OCI-LY1 (cell line): ENCODE data around the gene ACAP2.

Experiments used
- H2AFZ ChIP-seq: fragments of 200-600 bp; sonication (generic), shearing (Covaris generic); 2 replicates; pipeline ENCODE4 v1.6.0; 2014; ENCODE audit warnings: antibody characterized with exemption, mild to moderate bottlenecking, low read length
- H3F3A ChIP-seq: fragments of 200-600 bp; sonication (generic), shearing (Covaris generic); 2 replicates; pipeline ENCODE4 v1.6.0; 2014; ENCODE audit warnings: mild to moderate bottlenecking, antibody characterized with exemption, low read length, moderate library complexity; ENCODE audit not compliant: insufficient read depth
- H3K27ac ChIP-seq: fragments of 200-600 bp; sonication (generic); 2 replicates; pipeline ENCODE4 v1.5.1; 2014; ENCODE audit warnings: low read length, mixed run types, mild to moderate bottlenecking, low read depth; ENCODE audit not compliant: poor library complexity, severe bottlenecking
- H3K27me3 ChIP-seq: fragments of 200-600 bp; sonication (generic); 2 replicates; pipeline ENCODE4 v1.6.0; 2014; ENCODE audit warnings: antibody characterized with exemption, mild to moderate bottlenecking, low read length, moderate library complexity; ENCODE audit not compliant: insufficient read depth
- H3K36me3 ChIP-seq: fragments of 200-600 bp; sonication (generic); 2 replicates; pipeline ENCODE4 v1.6.1; 2014; ENCODE audit warnings: mild to moderate bottlenecking, antibody characterized with exemption, low read length, moderate library complexity, mixed read lengths; ENCODE audit not compliant: insufficient read depth
- H3K4me1 ChIP-seq: fragments of 200-600 bp; sonication (generic); 2 replicates; pipeline ENCODE4 v1.5.1; 2014; ENCODE audit warnings: mild to moderate bottlenecking, low read length, moderate library complexity; ENCODE audit not compliant: insufficient read depth, severe bottlenecking
- H3K4me2 ChIP-seq: fragments of 200-600 bp; sonication (generic), shearing (Covaris generic); 2 replicates; pipeline ENCODE4 v1.6.1; 2014; ENCODE audit warnings: low read length
- H3K4me3 ChIP-seq: fragments of 200-600 bp; sonication (generic); 2 replicates; pipeline ENCODE4 v1.5.1; 2014; ENCODE audit warnings: low read length, low read depth, mild to moderate bottlenecking, mixed read lengths; ENCODE audit not compliant: poor library complexity, severe bottlenecking
- H3K79me2 ChIP-seq: fragments of 200-600 bp; shearing (Covaris generic); 2 replicates; pipeline ENCODE4 v1.6.1; 2016; ENCODE audit warnings: mixed run types, low read length, mixed read lengths; ENCODE audit not compliant: insufficient read depth
- H3K9ac ChIP-seq: fragments of 200-600 bp; sonication (generic), shearing (Covaris generic); 2 replicates; pipeline ENCODE4 v1.6.1; 2014; ENCODE audit warnings: mild to moderate bottlenecking, low read length, mixed read lengths
- H3K9me2 ChIP-seq: fragments of 200-600 bp; sonication (generic), shearing (Covaris generic); 2 replicates; pipeline ENCODE4 v1.6.1; 2014; ENCODE audit warnings: low read depth, mild to moderate bottlenecking, low read length, mixed read lengths
- H3K9me3 ChIP-seq: fragments of 200-600 bp; shearing (Covaris generic); 2 replicates; pipeline ENCODE4 v1.6.1; 2014; ENCODE audit warnings: low read length, mixed read lengths
- H4K20me1 ChIP-seq: fragments of 200-600 bp; sonication (generic), shearing (Covaris generic); 2 replicates; pipeline ENCODE4 v1.6.0; 2016; ENCODE audit warnings: mild to moderate bottlenecking, low read length; ENCODE audit not compliant: insufficient read depth
- EZH2 ChIP-seq: fragments of 200-600 bp; sonication (generic), shearing (Covaris generic); IDR thresholded peaks from 2 replicates; pipeline ENCODE4 v1.8.0; 2017; ENCODE audit warnings: borderline replicate concordance, mixed run types, mild to moderate bottlenecking, antibody characterized with exemption, low read length, moderate library complexity, mixed read lengths
- TF ChIP-seq, protein P1 (sequence below): fragments of 200-600 bp; sonication (generic), shearing (Covaris generic); IDR thresholded peaks from 2 replicates; pipeline ENCODE4 v1.5.1; 2017; ENCODE audit warnings: mild to moderate bottlenecking, antibody characterized with exemption, low read length, moderate library complexity, mixed read lengths

ACAP2 gene

DNA sequence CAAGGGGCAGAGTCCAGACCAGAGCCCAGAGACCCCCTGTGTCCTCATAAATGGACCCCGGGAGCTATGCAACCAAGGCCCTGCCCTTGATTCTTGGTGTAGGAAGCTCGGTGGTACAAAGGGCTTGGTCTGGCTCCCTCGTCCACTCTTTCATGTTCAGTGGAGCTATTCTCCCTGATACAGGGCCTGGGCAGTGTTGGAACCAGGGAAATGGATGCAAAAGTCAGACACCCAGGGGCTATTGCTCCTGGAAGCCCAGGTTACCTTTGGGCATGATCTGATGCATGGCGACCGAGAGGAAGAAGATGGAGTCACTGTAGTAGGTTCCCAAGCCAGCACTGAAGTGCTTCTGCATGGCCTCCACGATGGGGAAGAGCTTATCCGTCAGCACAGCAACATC lies 216.4 kb downstream of the ACAP2 start:
- no peaks in the 10 kb centered on the region for H3K4me1 ChIP-seq
- TF ChIP-seq EZH2, result no peak
- TF ChIP-seq, protein P1, sequence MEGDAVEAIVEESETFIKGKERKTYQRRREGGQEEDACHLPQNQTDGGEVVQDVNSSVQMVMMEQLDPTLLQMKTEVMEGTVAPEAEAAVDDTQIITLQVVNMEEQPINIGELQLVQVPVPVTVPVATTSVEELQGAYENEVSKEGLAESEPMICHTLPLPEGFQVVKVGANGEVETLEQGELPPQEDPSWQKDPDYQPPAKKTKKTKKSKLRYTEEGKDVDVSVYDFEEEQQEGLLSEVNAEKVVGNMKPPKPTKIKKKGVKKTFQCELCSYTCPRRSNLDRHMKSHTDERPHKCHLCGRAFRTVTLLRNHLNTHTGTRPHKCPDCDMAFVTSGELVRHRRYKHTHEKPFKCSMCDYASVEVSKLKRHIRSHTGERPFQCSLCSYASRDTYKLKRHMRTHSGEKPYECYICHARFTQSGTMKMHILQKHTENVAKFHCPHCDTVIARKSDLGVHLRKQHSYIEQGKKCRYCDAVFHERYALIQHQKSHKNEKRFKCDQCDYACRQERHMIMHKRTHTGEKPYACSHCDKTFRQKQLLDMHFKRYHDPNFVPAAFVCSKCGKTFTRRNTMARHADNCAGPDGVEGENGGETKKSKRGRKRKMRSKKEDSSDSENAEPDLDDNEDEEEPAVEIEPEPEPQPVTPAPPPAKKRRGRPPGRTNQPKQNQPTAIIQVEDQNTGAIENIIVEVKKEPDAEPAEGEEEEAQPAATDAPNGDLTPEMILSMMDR, result no peak
- no peaks in the 10 kb centered on the region for H3K79me2 ChIP-seq
- H3K27ac ChIP-seq, result no peak overlapping the region
- no peak overlapping the region for H3K4me2 ChIP-seq
- no peaks in the 10 kb centered on the region for H3K27me3 ChIP-seq
- H3K9me2 ChIP-seq, result no peaks in the 10 kb centered on the region
- no peaks in the 10 kb centered on the region for H3F3A ChIP-seq
- no peak overlapping the region for H3K9ac ChIP-seq
- H2AFZ ChIP-seq, result no peak overlapping the region
- H3K9me3 ChIP-seq, result no peaks in the 10 kb centered on the region
- no peaks in the 10 kb centered on the region for H3K36me3 ChIP-seq
- no peak overlapping the region for H3K4me3 ChIP-seq
- H4K20me1 ChIP-seq, result no peaks in the 10 kb centered on the region

GRCh38 chr3:195224980-195225580 lies 217.7 kb downstream of the ACAP2 start:
- Histone ChIP-seq H3K36me3 (no peaks in the 10 kb centered on the region), H3K27ac (no peak overlapping the region), H3K9me3 (no peaks in the 10 kb centered on the region), H3K4me2 (no peak overlapping the region), H3K27me3 (no peaks in the 10 kb centered on the region), H3F3A (no peaks in the 10 kb centered on the region), H3K4me1 (no peaks in the 10 kb centered on the region), H4K20me1 (no peaks in the 10 kb centered on the region), H3K9ac (no peak overlapping the region), H2AFZ (no peak overlapping the region), H3K9me2 (no peaks in the 10 kb centered on the region), H3K4me3 (no peak overlapping the region), H3K79me2 (no peaks in the 10 kb centered on the region)
- TF ChIP-seq, protein P1, result no peak
- no peak for TF ChIP-seq EZH2
